ENCODE measurements around the gene SRP19. TPM values are rescaled to one million over a fixed set of nuclear protein-coding genes. Genes with fewer than 3 reads are reported as not detected.

The SRP19 gene
- total and polyA plus RNA-seq, 11 donors: 23.6 to 81.7 (median 28.4) TPM

DNA sequence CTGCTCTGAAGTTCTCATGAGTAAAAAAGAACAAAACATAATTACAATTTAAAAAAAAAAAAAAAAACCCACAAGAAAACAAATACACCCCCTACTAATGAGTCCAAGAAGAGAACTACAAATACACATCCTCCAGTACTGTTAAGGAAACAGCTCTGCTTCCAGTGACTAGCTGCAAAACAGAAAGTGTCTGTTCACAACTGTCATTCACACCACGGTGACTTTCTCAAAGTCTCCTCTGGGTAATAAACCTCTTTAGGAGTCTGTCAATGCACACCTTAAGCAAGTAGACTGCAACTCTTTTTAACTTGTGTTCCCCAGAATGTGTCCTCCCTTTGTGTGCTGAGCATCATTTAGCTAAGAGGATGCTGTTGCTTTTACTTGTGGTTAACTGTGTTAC lies 54.7 kb downstream of the SRP19 start:
- no peaks in the 10 kb centered on the region for H3K9me3 ChIP-seq
- peaks cover 7 to 93% (median 79%) of the 10 kb centered on the region in 12 donors for H3K4me1 ChIP-seq
- intact Hi-C loops (cut with DNase I): loop anchor here in 1 of 10 donors (10.0 kb wide), 1 partner anchor 51 kb away; the partner anchor contains the start of gene SRP19
- H3K27me3 ChIP-seq: no peaks in the 10 kb centered on the region
- ATAC-seq (no peak), DNase-seq (no peak)
- H3K36me3 ChIP-seq: peaks cover 0 to 69% (median 47%) of the 10 kb centered on the region in 9 donors
- peak overlapping the region in 4 of 12 donors; percentile 2 to 60 (median 25) for H3K27ac ChIP-seq
- 13 to 38% (median 28%) methylated on average over 1 of the region's 1 CpG for WGBS, 4 donors
- H3K4me3 ChIP-seq: no peak overlapping the region
- no peak for TF ChIP-seq POLR2A (IDR thresholded peaks at IDR 0.05)
- TF ChIP-seq, protein P1, sequence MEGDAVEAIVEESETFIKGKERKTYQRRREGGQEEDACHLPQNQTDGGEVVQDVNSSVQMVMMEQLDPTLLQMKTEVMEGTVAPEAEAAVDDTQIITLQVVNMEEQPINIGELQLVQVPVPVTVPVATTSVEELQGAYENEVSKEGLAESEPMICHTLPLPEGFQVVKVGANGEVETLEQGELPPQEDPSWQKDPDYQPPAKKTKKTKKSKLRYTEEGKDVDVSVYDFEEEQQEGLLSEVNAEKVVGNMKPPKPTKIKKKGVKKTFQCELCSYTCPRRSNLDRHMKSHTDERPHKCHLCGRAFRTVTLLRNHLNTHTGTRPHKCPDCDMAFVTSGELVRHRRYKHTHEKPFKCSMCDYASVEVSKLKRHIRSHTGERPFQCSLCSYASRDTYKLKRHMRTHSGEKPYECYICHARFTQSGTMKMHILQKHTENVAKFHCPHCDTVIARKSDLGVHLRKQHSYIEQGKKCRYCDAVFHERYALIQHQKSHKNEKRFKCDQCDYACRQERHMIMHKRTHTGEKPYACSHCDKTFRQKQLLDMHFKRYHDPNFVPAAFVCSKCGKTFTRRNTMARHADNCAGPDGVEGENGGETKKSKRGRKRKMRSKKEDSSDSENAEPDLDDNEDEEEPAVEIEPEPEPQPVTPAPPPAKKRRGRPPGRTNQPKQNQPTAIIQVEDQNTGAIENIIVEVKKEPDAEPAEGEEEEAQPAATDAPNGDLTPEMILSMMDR (IDR thresholded peaks at IDR 0.05): no peak

GRCh38 chr5:112917453-112917995 lies 56.4 kb downstream of the SRP19 start:
- Histone ChIP-seq H3K36me3 (peaks cover 0 to 58% (median 44%) of the 10 kb centered on the region in 9 donors), H3K27ac (peak overlapping the region in 9 of 12 donors; percentile 2 to 60 (median 45))
- intact Hi-C loops (cut with DNase I): loop anchor here in 1 of 10 donors (10.0 kb wide), 1 partner anchor 53 kb away; the partner anchor contains the start of gene SRP19

GRCh38 chr5:112918136-112918535 lies 57.0 kb downstream of the SRP19 start:
- H3K4me3 ChIP-seq: no peak overlapping the region
- WGBS, 4 donors: 71 to 83% (median 78%) methylated on average over 3 of the region's 3 CpGs
- ATAC-seq (no peak), DNase-seq (no peak)
- H3K27ac ChIP-seq: peak overlapping the region in 2 of 12 donors; percentile 2 to 38
- intact Hi-C loops (cut with DNase I): loop anchor here in 1 of 10 donors (10.0 kb wide), 1 partner anchor 53 kb away; the partner anchor contains the start of gene SRP19
- no peaks in the 10 kb centered on the region for H3K9me3 ChIP-seq
- peaks cover 0 to 58% (median 44%) of the 10 kb centered on the region in 9 donors for H3K36me3 ChIP-seq
- H3K4me1 ChIP-seq: peaks cover 7 to 84% (median 74%) of the 10 kb centered on the region in 12 donors
- no peaks in the 10 kb centered on the region for H3K27me3 ChIP-seq
- TF ChIP-seq, protein P1 (IDR thresholded peaks at IDR 0.05): no peak
- no peak for TF ChIP-seq POLR2A (IDR thresholded peaks at IDR 0.05)

More at GRCh38 chr5:112917453-112917995, 56.4 kb downstream of the SRP19 start:
- ATAC-seq (no peak), DNase-seq (no peak)
- Histone ChIP-seq H3K9me3 (no peaks in the 10 kb centered on the region), H3K27me3 (no peaks in the 10 kb centered on the region), H3K4me1 (peaks cover 7 to 83% (median 73%) of the 10 kb centered on the region in 12 donors), H3K4me3 (no peak overlapping the region)
- 94 to 97% (median 95%) methylated on average over 2 of the region's 2 CpGs for WGBS, 4 donors
- no peak for TF ChIP-seq POLR2A (IDR thresholded peaks at IDR 0.05)
- TF ChIP-seq, protein P1 (IDR thresholded peaks at IDR 0.05): no peak

DNA sequence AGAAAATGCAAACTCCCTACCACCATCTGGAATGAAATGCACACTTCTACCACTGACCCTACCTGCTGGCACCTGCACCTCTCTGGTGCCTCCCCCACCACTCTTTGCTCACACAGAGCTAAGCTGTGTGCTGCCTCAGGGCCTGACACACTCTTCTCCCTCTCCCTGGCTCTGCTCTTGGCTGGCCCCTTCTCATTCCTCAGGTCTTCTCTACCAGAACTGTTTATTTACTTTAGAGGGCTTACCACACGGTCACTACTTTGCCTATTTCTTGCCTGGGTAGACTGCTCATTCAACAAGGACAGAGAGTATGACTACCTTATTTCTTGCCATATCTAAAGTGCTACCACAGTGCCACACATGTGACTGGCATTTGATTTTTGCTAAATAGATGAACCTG lies 57.6 kb downstream of the SRP19 start:
- intact Hi-C loops (cut with DNase I): loop anchor here in 1 of 10 donors (10.0 kb wide), 1 partner anchor 54 kb away; the partner anchor contains the start of gene SRP19
- no peaks in the 10 kb centered on the region for H3K9me3 ChIP-seq
- H3K27me3 ChIP-seq: no peaks in the 10 kb centered on the region
- H3K27ac ChIP-seq: peak overlapping the region in 1 of 12 donors; percentile 38
- H3K4me3 ChIP-seq: no peak overlapping the region
- 34 to 53% (median 47%) methylated on average over 1 of the region's 1 CpG for WGBS, 4 donors
- ATAC-seq (no peak), DNase-seq (no peak)
- peaks cover 7 to 84% (median 73%) of the 10 kb centered on the region in 12 donors for H3K4me1 ChIP-seq
- peaks cover 0 to 57% (median 44%) of the 10 kb centered on the region in 9 donors for H3K36me3 ChIP-seq
- TF ChIP-seq POLR2A (IDR thresholded peaks at IDR 0.05): no peak
- TF ChIP-seq, protein P1 (IDR thresholded peaks at IDR 0.05): no peak

Measured in heart left ventricle (tissue), 16 donors.